Measurements from ENCODE around the gene ANGEL1.

DNA sequence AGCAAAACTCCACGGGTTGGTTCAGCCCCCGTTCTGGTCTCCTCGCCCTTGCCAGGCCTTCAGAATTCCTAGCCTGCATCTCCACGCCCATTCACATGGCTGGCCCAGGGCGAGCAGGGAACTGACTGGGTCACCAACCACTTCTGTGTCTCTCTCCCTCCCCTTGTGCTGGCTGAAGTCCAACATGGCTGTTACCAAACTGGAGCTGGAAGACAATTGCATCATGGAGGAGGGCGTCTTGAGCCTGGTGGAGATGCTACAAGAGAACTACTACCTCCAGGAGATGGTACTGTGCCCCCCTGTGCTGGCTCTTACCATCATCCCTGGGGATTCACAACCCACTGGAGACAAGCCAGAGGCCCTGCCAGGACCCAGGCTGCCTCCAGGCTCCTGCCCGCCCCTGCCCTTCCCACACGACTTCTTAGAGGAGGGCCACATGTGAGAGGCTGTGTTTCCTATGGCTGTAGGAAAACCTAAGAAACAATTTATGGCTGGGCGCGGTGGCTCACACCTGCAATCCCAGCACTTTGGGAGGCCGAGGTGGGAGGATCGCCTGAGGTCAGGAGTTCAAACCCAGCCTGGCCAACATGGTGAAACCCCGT lies 23.4 kb upstream of the ANGEL1 start:
- TF ChIP-seq POLR2A (IDR thresholded peaks at IDR 0.05) (no peak), CTCF (IDR thresholded peaks at IDR 0.05) (no peak)

All from testis (tissue), 2 donors.